HepG2 (cell line): ENCODE measurements around the gene EIF2AK2. TPM values are rescaled to one million over a fixed set of nuclear protein-coding genes. Genes with fewer than 3 reads are reported as not detected.

Source experiments
- FOSL2 ChIP-seq: sonication (generic); formaldehyde crosslinking; IDR thresholded peaks from 2 replicates; pipeline ENCODE4 v1.4.0; 2020; ENCODE audit warnings: missing genetic modification reagents
- KDM2A ChIP-seq: sonication (generic); formaldehyde crosslinking; IDR thresholded peaks from 2 replicates; pipeline ENCODE4 v1.4.0; 2020; ENCODE audit warnings: low read depth, missing genetic modification reagents, borderline replicate concordance
- KLF12 ChIP-seq: sonication (generic); formaldehyde crosslinking; IDR thresholded peaks from 2 replicates; pipeline ENCODE4 v1.4.0; 2020; ENCODE audit warnings: missing genetic modification reagents, borderline replicate concordance
- MLLT10 ChIP-seq: sonication (generic); formaldehyde crosslinking; IDR thresholded peaks from 2 replicates; pipeline ENCODE4 v1.4.0; 2020; ENCODE audit warnings: missing genetic modification reagents
- NKX3-1 ChIP-seq: sonication (generic); formaldehyde crosslinking; IDR thresholded peaks from 2 replicates; pipeline ENCODE4 v1.5.0; 2020; ENCODE audit warnings: missing genetic modification reagents
- NR3C1 ChIP-seq: sonication (generic); formaldehyde crosslinking; IDR thresholded peaks from 2 replicates; pipeline ENCODE4 v1.4.0; 2020; ENCODE audit warnings: missing genetic modification reagents
- POLR2A ChIP-seq, 2 experiments: IDR thresholded peaks; 2 replicates each; pipeline ENCODE4 v1.6.1; 2011; ENCODE audit warnings: low read depth in 2 of 2, low read length in 2 of 2, mild to moderate bottlenecking in 1 of 2, moderate library complexity in 1 of 2; ENCODE audit not compliant: insufficient read depth in 1 of 2
- RARA ChIP-seq: IDR thresholded peaks from 2 replicates; pipeline ENCODE4 v1.6.1; 2016; ENCODE audit warnings: missing genetic modification reagents, missing compliant biosample characterization
- RFXANK ChIP-seq: IDR thresholded peaks from 2 replicates; pipeline ENCODE4 v1.6.1; 2016
- RNF2 ChIP-seq: fragments of 450-650 bp; conservative IDR thresholded peaks from 2 replicates; pipeline ENCODE4 v1.6.1; 2016; ENCODE audit warnings: low read depth
- TBP ChIP-seq: sonication (generic); formaldehyde crosslinking; IDR thresholded peaks from 2 replicates; pipeline ENCODE4 v1.5.0; 2020; ENCODE audit warnings: missing genetic modification reagents
- TEF ChIP-seq: sonication (generic); formaldehyde crosslinking; IDR thresholded peaks from 2 replicates; pipeline ENCODE4 v1.5.0; 2020; ENCODE audit warnings: missing genetic modification reagents
- ZBTB8A ChIP-seq: sonication (generic); formaldehyde crosslinking; IDR thresholded peaks from 2 replicates; pipeline ENCODE4 v1.4.0; 2020; ENCODE audit warnings: mild to moderate bottlenecking, low read depth, missing genetic modification reagents, borderline replicate concordance
- ZNF160 ChIP-seq: sonication (generic); formaldehyde crosslinking; IDR thresholded peaks from 2 replicates; pipeline ENCODE4 v1.8.0; 2022; ENCODE audit warnings: mild to moderate bottlenecking, inconsistent platforms, missing genetic modification reagents
- ZNF230 ChIP-seq: sonication (generic); formaldehyde crosslinking; IDR thresholded peaks from 2 replicates; pipeline ENCODE4 v1.4.0; 2020; ENCODE audit warnings: mild to moderate bottlenecking, missing genetic modification reagents
- ZNF232 ChIP-seq: sonication (generic); formaldehyde crosslinking; IDR thresholded peaks from 2 replicates; pipeline ENCODE4 v1.4.0; 2020; ENCODE audit warnings: missing genetic modification reagents, borderline replicate concordance
- ZNF263 ChIP-seq: sonication (generic); formaldehyde crosslinking; IDR thresholded peaks from 2 replicates; pipeline ENCODE4 v1.4.0; 2020; ENCODE audit warnings: missing genetic modification reagents
- ZNF383 ChIP-seq: sonication (generic); formaldehyde crosslinking; IDR thresholded peaks from 2 replicates; pipeline ENCODE4 v1.4.0; 2020; ENCODE audit warnings: missing genetic modification reagents, mild to moderate bottlenecking, borderline replicate concordance
- ZNF414 ChIP-seq: sonication (generic); formaldehyde crosslinking; IDR thresholded peaks from 2 replicates; pipeline ENCODE4 v1.5.0; 2020; ENCODE audit warnings: missing genetic modification reagents
- ZNF607 ChIP-seq: sonication (generic); formaldehyde crosslinking; IDR thresholded peaks from 2 replicates; pipeline ENCODE4 v1.5.1; 2020; ENCODE audit warnings: missing genetic modification reagents, mild to moderate bottlenecking, borderline replicate concordance
- ZNF615 ChIP-seq: sonication (generic); formaldehyde crosslinking; IDR thresholded peaks from 2 replicates; pipeline ENCODE4 v1.5.0; 2020; ENCODE audit warnings: mild to moderate bottlenecking, missing genetic modification reagents, borderline replicate concordance
- ZNF670 ChIP-seq: sonication (generic); formaldehyde crosslinking; IDR thresholded peaks from 2 replicates; pipeline ENCODE4 v1.8.0; 2022; ENCODE audit warnings: mild to moderate bottlenecking, missing genetic modification reagents, borderline replicate concordance
- ZNF713 ChIP-seq: sonication (generic); formaldehyde crosslinking; IDR thresholded peaks from 2 replicates; pipeline ENCODE4 v1.4.0; 2020; ENCODE audit warnings: mild to moderate bottlenecking, missing genetic modification reagents
- ZNF770 ChIP-seq: sonication (generic); formaldehyde crosslinking; IDR thresholded peaks from 2 replicates; pipeline ENCODE4 v1.5.0; 2020; ENCODE audit warnings: mild to moderate bottlenecking, missing genetic modification reagents
- polyA plus RNA-seq, 8 experiments: library from polyadenylated mRNA; depleted of rRNA in 3 of 8; stranded (reverse) in 7 of 8; unstranded in 1 of 8; fragments of >200 nt; fragmentation: Illumina TruSeq in 4 of 8; extraction: Trizol in 4 of 8; gene quantifications; 2 replicates each; pipeline versions ENCODE4 v1.2.1 to v1.2.3, GENCODE V29; 2011 to 2016; ENCODE audit warnings: low read depth in 4 of 8, missing spikeins in 1 of 8, mixed read lengths in 1 of 8; ENCODE audit not compliant: insufficient read depth in 1 of 8
- total RNA-seq, 5 experiments: library from RNA; depleted of rRNA; stranded (reverse); fragments of >200 nt; fragmentation: Illumina TruSeq; extraction: Trizol; gene quantifications; 2 replicates each; pipeline ENCODE4 v1.2.3, GENCODE V29; 2016; ENCODE audit warnings: low read depth in 1 of 5
- TF ChIP-seq, protein P1 (sequence below): sonication (generic); formaldehyde crosslinking; IDR thresholded peaks from 2 replicates; pipeline ENCODE4 v1.5.0; 2020; ENCODE audit warnings: missing genetic modification reagents

EIF2AK2 gene
- total and polyA plus RNA-seq, 2 of the 13 experiments (the other 11 are each of a cell fraction or from before 2014, with no cell fraction given) = 10.2 to 26.1 TPM

GRCh38 chr2:37083873-37084794 lies 72.6 kb downstream of the EIF2AK2 start, which contains the start of the genes GPATCH11 and HEATR5B (continued):
- TF ChIP-seq ZNF232 (CRISPR knock-in tag) (peak; percentile 96), ZBTB8A (CRISPR knock-in tag) (no peak), ZNF670 (CRISPR knock-in tag) (peak; percentile 91), MLLT10 (CRISPR knock-in tag) (no peak), NR3C1 (CRISPR knock-in tag) (0 out of 2 replicates have a peak, but pooled peaks have one; percentile 50), NKX3-1 (CRISPR knock-in tag) (peak; percentile 93; the same call in 1 of the 2 replicates), FOSL2 (no peak), TEF (0 out of 2 replicates have a peak, but pooled peaks have one; percentile 28), ZNF230 (CRISPR knock-in tag) (0 out of 2 replicates have a peak, but pooled peaks have one; percentile 82), ZNF607 (CRISPR knock-in tag) (peak; percentile 41; the same call in 1 of the 2 replicates), ZNF414 (CRISPR knock-in tag) (peak; percentile 79; the same call in 1 of the 2 replicates), POLR2A (IDR thresholded peaks at IDR 0.05; ENCODE audit: insufficient read depth in 1 of 2, low read depth in 2 of 2, low read length in 2 of 2) (peak; percentile 79 to 91), KDM2A (CRISPR knock-in tag) (peak; percentile 82; the same call in 1 of the 2 replicates), RFXANK (CRISPR knock-in tag) (no peak), ZNF160 (CRISPR knock-in tag) (peak; percentile 89; the same call in 1 of the 2 replicates), RARA (CRISPR knock-in tag) (0 out of 2 replicates have a peak, but pooled peaks have one; percentile 11), RNF2 (no peak; the same call in 1 of the 2 replicates), ZNF383 (0 out of 2 replicates have a peak, but pooled peaks have one; percentile 58), ZNF615 (no peak), KLF12 (CRISPR knock-in tag) (no peak), ZNF263 (CRISPR knock-in tag) (peak; percentile 39), ZNF713 (no peak), TBP (CRISPR knock-in tag) (no peak; the same call in 1 of the 2 replicates), ZNF770 (peak; percentile 66)
- TF ChIP-seq, protein P1, sequence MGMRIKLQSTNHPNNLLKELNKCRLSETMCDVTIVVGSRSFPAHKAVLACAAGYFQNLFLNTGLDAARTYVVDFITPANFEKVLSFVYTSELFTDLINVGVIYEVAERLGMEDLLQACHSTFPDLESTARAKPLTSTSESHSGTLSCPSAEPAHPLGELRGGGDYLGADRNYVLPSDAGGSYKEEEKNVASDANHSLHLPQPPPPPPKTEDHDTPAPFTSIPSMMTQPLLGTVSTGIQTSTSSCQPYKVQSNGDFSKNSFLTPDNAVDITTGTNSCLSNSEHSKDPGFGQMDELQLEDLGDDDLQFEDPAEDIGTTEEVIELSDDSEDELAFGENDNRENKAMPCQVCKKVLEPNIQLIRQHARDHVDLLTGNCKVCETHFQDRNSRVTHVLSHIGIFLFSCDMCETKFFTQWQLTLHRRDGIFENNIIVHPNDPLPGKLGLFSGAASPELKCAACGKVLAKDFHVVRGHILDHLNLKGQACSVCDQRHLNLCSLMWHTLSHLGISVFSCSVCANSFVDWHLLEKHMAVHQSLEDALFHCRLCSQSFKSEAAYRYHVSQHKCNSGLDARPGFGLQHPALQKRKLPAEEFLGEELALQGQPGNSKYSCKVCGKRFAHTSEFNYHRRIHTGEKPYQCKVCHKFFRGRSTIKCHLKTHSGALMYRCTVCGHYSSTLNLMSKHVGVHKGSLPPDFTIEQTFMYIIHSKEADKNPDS (CRISPR knock-in tag) = 0 out of 2 replicates have a peak, but pooled peaks have one; percentile 10
